Measurements from ENCODE around the gene FCSK. TPM values are rescaled to one million over a fixed set of nuclear protein-coding genes. Genes with fewer than 3 reads are reported as not detected.
A peak's percentile ranks its signal among the peaks of the same experiment; 100 is the strongest.
"Not testable (repeated sequence)": the region's sequence is repeated elsewhere in the genome, so short reads cannot be mapped to it uniquely, and the experiment has no call there.

Gene FCSK
- 22.2 and 32.7 TPM in 2 replicates for total RNA-seq (2014; rRNA removed; shearing (Covaris generic); ENCODE audit: low replicate concordance)

- in situ Hi-C loops (cut with HindIII; ENCODE audit: low pct_unique_long_range_greater_than_20kb, low sequenced_read_pairs), result no loop called here
- DNase-seq (ENCODE audit: low read depth), result peak; percentile 91
Measured at GRCh38 chr16:70454222-70455034, at the start of gene FCSK. Gene FCSK, plus strand, starts transcription at chr16:70454595. Its CDS starts 8,596 bp downstream, at chr16:70463191.

DNA sequence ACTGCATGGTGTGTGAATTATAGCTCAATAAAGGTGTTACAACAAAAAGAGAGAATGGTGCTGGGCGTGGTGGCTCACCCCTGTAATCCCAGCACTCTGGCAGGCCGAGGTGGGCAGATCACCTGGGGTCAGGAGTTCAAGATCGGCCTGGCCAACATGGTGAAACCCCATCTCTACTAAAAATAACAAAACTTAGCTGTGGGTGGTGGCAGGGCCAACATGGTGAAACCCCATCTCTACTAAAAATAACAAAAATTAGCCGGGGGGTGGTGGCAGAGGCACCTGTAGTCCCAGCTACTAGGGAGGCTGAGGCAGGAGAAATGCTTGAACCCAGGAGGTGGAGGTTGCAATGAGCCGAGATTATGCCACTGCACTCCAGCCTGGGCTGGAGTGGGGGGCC lies 48.3 kb upstream of the FCSK start:
- in situ Hi-C loops (cut with HindIII; ENCODE audit: low pct_unique_long_range_greater_than_20kb, low sequenced_read_pairs); DNase-seq (ENCODE audit: low read depth): not testable (repeated sequence)

DNA sequence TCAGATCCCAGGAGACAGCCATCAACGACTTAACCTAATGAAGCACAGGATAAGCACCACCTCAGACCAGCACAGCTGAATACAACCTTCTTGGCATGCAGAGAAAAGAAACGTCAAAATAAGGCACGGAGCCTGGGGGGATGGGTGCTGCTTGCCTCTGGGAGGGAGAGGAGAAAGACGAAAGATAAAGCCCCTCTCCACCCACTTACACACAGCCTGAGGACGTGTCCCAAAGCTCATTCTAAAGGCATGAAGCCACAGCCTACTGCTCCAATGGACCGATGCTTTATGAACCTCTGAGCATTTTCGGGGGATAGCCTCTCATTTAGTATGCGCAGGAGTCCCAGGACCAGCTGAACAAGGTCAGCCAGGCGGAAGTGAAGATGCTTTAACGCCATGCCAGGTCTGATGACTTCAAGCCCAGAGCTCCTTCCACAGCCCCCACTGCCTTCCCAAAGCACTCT lies 46.6 kb upstream of the FCSK start:
- in situ Hi-C loops (cut with HindIII; ENCODE audit: low pct_unique_long_range_greater_than_20kb, low sequenced_read_pairs), result no loop called here
- no peak for DNase-seq (ENCODE audit: low read depth)

DNA sequence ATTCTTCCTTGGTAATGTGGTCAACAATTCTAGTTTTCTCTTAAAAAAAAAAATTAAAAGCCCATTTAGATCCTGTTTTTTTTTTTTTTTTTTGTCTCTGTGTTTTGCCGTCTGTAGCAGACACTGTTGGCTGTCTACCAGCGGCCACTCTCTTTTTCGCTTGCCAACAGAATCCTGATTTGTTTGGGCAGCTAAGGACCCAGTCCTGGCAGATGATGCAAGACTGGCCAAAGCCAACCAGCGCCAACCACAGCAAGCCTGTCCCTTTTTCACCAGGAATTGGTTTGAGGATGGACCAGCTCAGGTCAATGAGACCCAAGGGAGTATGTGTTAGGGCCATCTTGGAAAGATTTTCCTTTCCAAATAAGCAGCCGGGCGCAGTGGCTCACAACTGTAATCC lies 43.7 kb upstream of the FCSK start:
- in situ Hi-C loops (cut with HindIII; ENCODE audit: low pct_unique_long_range_greater_than_20kb, low sequenced_read_pairs), result no loop called here
- DNase-seq (ENCODE audit: low read depth), result no peak

GRCh38 chr16:70412385-70412784 lies 42.0 kb upstream of the FCSK start:
- no peak for DNase-seq (ENCODE audit: low read depth)
- in situ Hi-C loops (cut with HindIII; ENCODE audit: low pct_unique_long_range_greater_than_20kb, low sequenced_read_pairs), result no loop called here

DNA sequence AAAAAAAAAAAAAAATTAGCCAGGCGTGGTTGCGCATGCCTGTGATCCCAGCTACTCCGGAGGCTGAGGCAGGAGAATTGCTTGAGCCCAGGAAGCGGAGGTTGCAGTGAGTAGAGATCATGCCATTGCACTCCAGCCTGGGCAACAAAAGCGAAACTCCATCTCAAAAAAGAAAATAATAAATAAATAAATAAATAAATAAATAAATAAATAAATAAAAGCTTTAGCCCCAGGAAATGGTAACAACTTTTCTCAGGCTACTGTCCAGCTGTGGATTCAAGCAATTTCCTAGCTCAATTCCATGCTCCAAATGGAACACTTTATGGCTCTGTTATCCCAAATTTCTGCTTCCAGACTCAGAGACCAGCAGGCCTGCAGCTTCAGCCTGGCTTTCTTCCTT lies 40.8 kb upstream of the FCSK start:
- in situ Hi-C loops (cut with HindIII; ENCODE audit: low pct_unique_long_range_greater_than_20kb, low sequenced_read_pairs); DNase-seq (ENCODE audit: low read depth): not testable (repeated sequence)

DNA sequence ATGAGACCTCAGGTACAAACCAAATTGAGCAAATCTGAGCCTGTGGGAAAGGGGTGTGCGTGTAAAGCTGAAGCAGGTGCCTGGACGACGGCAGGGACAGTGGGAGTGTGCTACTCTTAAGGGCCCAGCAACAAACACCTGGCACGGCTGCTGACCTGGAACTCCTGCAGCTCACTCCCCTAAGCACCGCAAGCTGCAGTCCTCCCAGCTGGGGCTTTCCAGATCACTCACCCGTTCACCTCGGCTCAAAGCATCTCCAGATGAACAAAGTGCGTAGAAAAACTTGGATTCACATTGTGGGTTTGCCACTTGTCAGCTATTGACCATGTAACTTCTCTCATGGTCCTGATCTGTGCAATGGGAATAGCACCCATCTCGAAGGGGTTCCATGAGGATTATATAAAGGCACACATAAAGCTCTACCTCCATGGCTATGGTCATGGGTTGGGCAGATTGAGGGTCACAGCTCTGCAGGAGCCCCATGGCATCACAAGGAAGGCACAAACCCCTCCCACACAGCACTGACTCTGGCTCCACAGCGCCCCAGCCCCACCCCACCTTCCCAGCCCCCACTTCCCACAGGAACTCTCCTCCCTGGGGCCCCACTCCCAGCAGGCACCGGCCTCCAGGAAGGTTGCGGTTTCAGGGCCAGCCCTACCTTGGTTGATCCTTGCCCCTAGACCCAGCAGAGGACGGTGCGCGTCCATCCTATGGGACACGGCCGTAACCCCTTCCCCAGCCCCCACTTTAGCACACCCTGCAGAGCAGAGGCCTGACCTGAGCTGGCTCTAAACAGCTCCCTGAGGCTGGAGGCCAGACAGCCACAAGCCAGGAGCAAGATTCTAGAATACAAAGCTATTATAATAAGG lies 37.4 kb upstream of the FCSK start:
- in situ Hi-C loops (cut with HindIII; ENCODE audit: low pct_unique_long_range_greater_than_20kb, low sequenced_read_pairs), result no loop called here
- peak; percentile 28 for DNase-seq (ENCODE audit: low read depth)

DNA sequence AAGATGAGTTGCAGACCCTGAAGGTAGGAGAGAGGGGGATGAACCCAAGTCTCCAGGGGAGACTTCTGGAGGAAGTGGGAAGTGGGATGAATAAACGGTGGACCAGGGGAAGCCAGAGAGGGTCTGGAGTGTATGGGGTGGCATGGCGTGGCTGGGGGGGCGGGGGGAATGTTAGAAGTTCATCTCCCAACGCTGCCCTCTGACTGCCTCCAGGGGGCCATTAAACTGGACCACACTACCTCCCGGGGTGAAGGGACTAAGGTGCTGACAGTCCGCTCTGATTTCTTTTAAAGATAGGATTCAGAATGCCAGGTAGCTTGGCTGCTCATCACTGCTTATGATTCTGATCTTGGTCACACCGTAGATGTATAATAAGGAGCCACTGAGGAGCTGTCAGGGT lies 36.7 kb upstream of the FCSK start:
- no peak for DNase-seq (ENCODE audit: low read depth)
- in situ Hi-C loops (cut with HindIII; ENCODE audit: low pct_unique_long_range_greater_than_20kb, low sequenced_read_pairs), result no loop called here

- no peak for DNase-seq (ENCODE audit: low read depth)
- in situ Hi-C loops (cut with HindIII; ENCODE audit: low pct_unique_long_range_greater_than_20kb, low sequenced_read_pairs), result no loop called here
Measured at GRCh38 chr16:70418274-70418992, 36.0 kb upstream of the FCSK start.

- no peak for DNase-seq (ENCODE audit: low read depth)
- in situ Hi-C loops (cut with HindIII; ENCODE audit: low pct_unique_long_range_greater_than_20kb, low sequenced_read_pairs), result no loop called here
Measured at GRCh38 chr16:70418993-70419318, 35.4 kb upstream of the FCSK start.

- DNase-seq (ENCODE audit: low read depth), result no peak
- in situ Hi-C loops (cut with HindIII; ENCODE audit: low pct_unique_long_range_greater_than_20kb, low sequenced_read_pairs), result no loop called here
Measured at GRCh38 chr16:70419384-70420327, 34.7 kb upstream of the FCSK start.

DNA sequence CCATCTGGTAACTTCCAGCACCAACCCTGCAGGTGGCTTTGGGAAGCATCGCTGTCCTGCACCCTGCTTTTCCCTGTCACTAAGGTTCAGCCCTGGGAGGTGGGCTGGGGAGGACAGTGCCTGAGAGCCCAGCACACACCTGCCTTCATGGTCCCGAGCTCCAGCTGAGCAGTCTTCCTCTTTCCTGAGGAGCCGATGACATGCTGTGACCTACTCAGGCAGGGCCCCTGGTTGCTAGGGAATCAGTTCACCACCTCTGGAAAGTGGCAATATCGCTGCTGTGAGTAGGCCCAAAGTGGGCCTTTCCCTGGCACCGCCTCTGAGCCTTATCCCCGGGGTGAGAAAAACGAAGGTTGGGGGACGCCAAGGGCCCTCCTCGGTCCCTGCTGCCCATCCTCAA lies 33.4 kb upstream of the FCSK start:
- DNase-seq (ENCODE audit: low read depth), result no peak
- in situ Hi-C loops (cut with HindIII; ENCODE audit: low pct_unique_long_range_greater_than_20kb, low sequenced_read_pairs), result no loop called here

- no peak for DNase-seq (ENCODE audit: low read depth)
- in situ Hi-C loops (cut with HindIII; ENCODE audit: low pct_unique_long_range_greater_than_20kb, low sequenced_read_pairs), result no loop called here
Measured at GRCh38 chr16:70421473-70422311, 32.7 kb upstream of the FCSK start.

- in situ Hi-C loops (cut with HindIII; ENCODE audit: low pct_unique_long_range_greater_than_20kb, low sequenced_read_pairs), result no loop called here
- no peak for DNase-seq (ENCODE audit: low read depth)
Measured at GRCh38 chr16:70422543-70422942, 31.9 kb upstream of the FCSK start.

GRCh38 chr16:70427786-70428177 lies 26.6 kb upstream of the FCSK start:
- no peak for DNase-seq (ENCODE audit: low read depth)
- in situ Hi-C loops (cut with HindIII; ENCODE audit: low pct_unique_long_range_greater_than_20kb, low sequenced_read_pairs), result no loop called here

- in situ Hi-C loops (cut with HindIII; ENCODE audit: low pct_unique_long_range_greater_than_20kb, low sequenced_read_pairs), result no loop called here
Measured at GRCh38 chr16:70428178-70428998, 26.0 kb upstream of the FCSK start.

More at GRCh38 chr16:70428178-70428998, 26.0 kb upstream of the FCSK start:
- peak; percentile 96 for DNase-seq (ENCODE audit: low read depth)

Measured in Caki2 (cell line).